Hematopoietic multipotent progenitor cell (in vitro differentiated cells): ENCODE results near the gene AZIN2. TPM values are rescaled to one million over a fixed set of nuclear protein-coding genes. Genes with fewer than 3 reads are reported as not detected.

Source experiments
- total RNA-seq: library from RNA; depleted of rRNA; stranded (reverse); fragments of >200 nt; gene quantifications from one replicate; pipeline ENCODE4 v1.2.3, GENCODE V29; 2012

AZIN2 gene
- total RNA-seq, 1 donor = 0.81 TPM

Other genes with a start within 250 kb of the AZIN2 start
- not detected for gene FNDC5, start 210.2 kb upstream of the AZIN2 start, total RNA-seq
- not detected for gene HPCA, start 194.7 kb upstream of the AZIN2 start, total RNA-seq
- gene TMEM54, start 179.8 kb upstream of the AZIN2 start, total RNA-seq = under 0.01 TPM
- gene RNF19B, start 116.3 kb upstream of the AZIN2 start, total RNA-seq = 23.2 TPM
- gene AK2, start 44.3 kb upstream of the AZIN2 start, total RNA-seq = 78.6 TPM
- 8.1 TPM for gene TRIM62, start 100.9 kb downstream of the AZIN2 start, total RNA-seq
- 35.5 TPM for gene ZNF362, start 175.3 kb downstream of the AZIN2 start, total RNA-seq
- gene A3GALT2, start 239.9 kb downstream of the AZIN2 start, total RNA-seq = not detected